ENCODE measurements around the gene PATJ. TPM values are rescaled to one million over a fixed set of nuclear protein-coding genes. Genes with fewer than 3 reads are reported as not detected.
"Not testable (repeated sequence)": the region's sequence is repeated elsewhere in the genome, so short reads cannot be mapped to it uniquely, and the experiment has no call there.

PATJ gene
- total RNA-seq, 4 donors from 2014 or later = 47.6 to 105 (median 70.8) TPM

- no peak overlapping the region for H3K4me3 ChIP-seq
- DNase-seq = no peak
- TF ChIP-seq CTCF (IDR thresholded peaks at IDR 0.05) (no peak), POLR2A (IDR thresholded peaks at IDR 0.05) (no peak)
- no peaks in the 10 kb centered on the region for H3K27me3 ChIP-seq
- WGBS, 2 donors = 80 to 97% methylated on average over 3 of the region's 3 CpGs
- H3K36me3 ChIP-seq = peaks cover 0 to 91% (median 0%) of the 10 kb centered on the region in 3 donors
- no peak overlapping the region for H3K27ac ChIP-seq
- H3K4me1 ChIP-seq = no peaks in the 10 kb centered on the region
- intact Hi-C loops (cut with DNase I) = no loop called here
- H3K9me3 ChIP-seq = no peaks in the 10 kb centered on the region
These were observed 48.6 kb downstream of the PATJ start for GRCh38 chr1:61790837-61791236.

GRCh38 chr1:61797045-61797755 lies 54.9 kb downstream of the PATJ start:
- intact Hi-C loops (cut with DNase I) = no loop called here
- DNase-seq = no peak
- no peak overlapping the region for H3K27ac ChIP-seq
- 78 to 87% methylated on average over 10 of the region's 10 CpGs for WGBS, 2 donors
- H3K4me1 ChIP-seq = no peaks in the 10 kb centered on the region
- no peak overlapping the region for H3K4me3 ChIP-seq
- TF ChIP-seq CTCF (IDR thresholded peaks at IDR 0.05) (no peak), POLR2A (IDR thresholded peaks at IDR 0.05) (no peak)
- H3K9me3 ChIP-seq = no peaks in the 10 kb centered on the region
- H3K27me3 ChIP-seq = no peaks in the 10 kb centered on the region
- H3K36me3 ChIP-seq = peaks cover 5 to 93% (median 14%) of the 10 kb centered on the region in 3 donors

- 100% methylated on average over 1 of the region's 1 CpG for WGBS, 2 donors
- H3K4me3 ChIP-seq; intact Hi-C loops (cut with DNase I); H3K27ac ChIP-seq; H3K9me3 ChIP-seq; DNase-seq; H3K27me3 ChIP-seq; H3K4me1 ChIP-seq: not testable (repeated sequence)
- peaks cover 5 to 95% (median 14%) of the 10 kb centered on the region in 3 donors for H3K36me3 ChIP-seq
These were observed 58.8 kb downstream of the PATJ start for GRCh38 chr1:61801047-61801446.

GRCh38 chr1:61807606-61808140 lies 65.4 kb downstream of the PATJ start:
- Histone ChIP-seq H3K27ac (no peak overlapping the region), H3K4me3 (no peak overlapping the region), H3K9me3 (no peaks in the 10 kb centered on the region), H3K4me1 (no peaks in the 10 kb centered on the region), H3K27me3 (no peaks in the 10 kb centered on the region), H3K36me3 (peaks cover 0 to 96% (median 0%) of the 10 kb centered on the region in 3 donors)
- no peak for TF ChIP-seq CTCF (IDR thresholded peaks at IDR 0.05)
- WGBS, 2 donors = 79 to 81% methylated on average over 4 of the region's 4 CpGs
- intact Hi-C loops (cut with DNase I) = no loop called here
- DNase-seq = no peak

- Histone ChIP-seq H3K36me3 (peaks cover 0 to 96% (median 0%) of the 10 kb centered on the region in 3 donors), H3K9me3 (no peaks in the 10 kb centered on the region), H3K27ac (no peak overlapping the region), H3K4me3 (no peak overlapping the region), H3K4me1 (no peaks in the 10 kb centered on the region), H3K27me3 (no peaks in the 10 kb centered on the region)
- no peak for DNase-seq
- 91 to 94% methylated on average over 4 of the region's 4 CpGs for WGBS, 2 donors
- intact Hi-C loops (cut with DNase I) = no loop called here
- no peak for TF ChIP-seq POLR2A (IDR thresholded peaks at IDR 0.05)
- TF ChIP-seq CTCF (IDR thresholded peaks at IDR 0.05) = no peak
These were observed 66.0 kb downstream of the PATJ start for GRCh38 chr1:61808321-61808720.

All from esophagus squamous epithelium (tissue), 5 donors.